ENCODE measurements around the gene CASZ1.

Gene CASZ1

GRCh38 chr1:10610901-10611600 lies 185.4 kb downstream of the CASZ1 start:
- TF ChIP-seq, protein P1, sequence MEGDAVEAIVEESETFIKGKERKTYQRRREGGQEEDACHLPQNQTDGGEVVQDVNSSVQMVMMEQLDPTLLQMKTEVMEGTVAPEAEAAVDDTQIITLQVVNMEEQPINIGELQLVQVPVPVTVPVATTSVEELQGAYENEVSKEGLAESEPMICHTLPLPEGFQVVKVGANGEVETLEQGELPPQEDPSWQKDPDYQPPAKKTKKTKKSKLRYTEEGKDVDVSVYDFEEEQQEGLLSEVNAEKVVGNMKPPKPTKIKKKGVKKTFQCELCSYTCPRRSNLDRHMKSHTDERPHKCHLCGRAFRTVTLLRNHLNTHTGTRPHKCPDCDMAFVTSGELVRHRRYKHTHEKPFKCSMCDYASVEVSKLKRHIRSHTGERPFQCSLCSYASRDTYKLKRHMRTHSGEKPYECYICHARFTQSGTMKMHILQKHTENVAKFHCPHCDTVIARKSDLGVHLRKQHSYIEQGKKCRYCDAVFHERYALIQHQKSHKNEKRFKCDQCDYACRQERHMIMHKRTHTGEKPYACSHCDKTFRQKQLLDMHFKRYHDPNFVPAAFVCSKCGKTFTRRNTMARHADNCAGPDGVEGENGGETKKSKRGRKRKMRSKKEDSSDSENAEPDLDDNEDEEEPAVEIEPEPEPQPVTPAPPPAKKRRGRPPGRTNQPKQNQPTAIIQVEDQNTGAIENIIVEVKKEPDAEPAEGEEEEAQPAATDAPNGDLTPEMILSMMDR (IDR thresholded peaks at IDR 0.05; ENCODE audit: extremely low read depth, missing control alignments) = no peak
- DNase-seq (ENCODE audit: low spot score) = no peak

GRCh38 chr1:10608690-10609089 lies 187.8 kb downstream of the CASZ1 start:
- TF ChIP-seq, protein P1 (IDR thresholded peaks at IDR 0.05; ENCODE audit: extremely low read depth, missing control alignments) = no peak

GRCh38 chr1:10607228-10607627 lies 189.2 kb downstream of the CASZ1 start:
- DNase-seq (ENCODE audit: low spot score) = no peak
- TF ChIP-seq, protein P1 (IDR thresholded peaks at IDR 0.05; ENCODE audit: extremely low read depth, missing control alignments) = no peak

More at GRCh38 chr1:10608690-10609089, 187.8 kb downstream of the CASZ1 start:
- no peak for DNase-seq (ENCODE audit: low spot score)

DNA sequence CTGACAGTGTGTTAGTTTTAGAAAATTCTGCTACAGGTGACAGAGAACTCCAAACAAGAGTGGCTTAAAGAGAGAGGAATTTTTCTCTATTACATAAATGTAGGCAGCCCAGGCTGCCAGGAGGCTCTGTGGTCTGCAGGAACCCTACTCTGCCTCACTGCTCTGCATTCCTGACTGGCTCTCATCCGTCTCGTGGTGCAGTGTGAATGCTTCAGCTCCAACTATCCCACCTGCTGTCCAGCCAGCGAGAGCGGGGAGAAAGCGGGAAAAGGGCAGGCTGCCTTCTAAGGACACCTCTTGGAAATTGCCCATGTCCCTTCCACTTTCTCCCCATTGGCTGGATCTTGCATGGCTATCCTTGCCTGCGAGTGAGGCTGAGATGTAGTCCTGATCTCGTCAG lies 190.4 kb downstream of the CASZ1 start:
- no peak for DNase-seq (ENCODE audit: low spot score)
- TF ChIP-seq, protein P1 (IDR thresholded peaks at IDR 0.05; ENCODE audit: extremely low read depth, missing control alignments) = no peak

GRCh38 chr1:10604966-10605365 lies 191.5 kb downstream of the CASZ1 start:
- DNase-seq (ENCODE audit: low spot score) = no peak
- TF ChIP-seq, protein P1 (IDR thresholded peaks at IDR 0.05; ENCODE audit: extremely low read depth, missing control alignments) = no peak

DNA sequence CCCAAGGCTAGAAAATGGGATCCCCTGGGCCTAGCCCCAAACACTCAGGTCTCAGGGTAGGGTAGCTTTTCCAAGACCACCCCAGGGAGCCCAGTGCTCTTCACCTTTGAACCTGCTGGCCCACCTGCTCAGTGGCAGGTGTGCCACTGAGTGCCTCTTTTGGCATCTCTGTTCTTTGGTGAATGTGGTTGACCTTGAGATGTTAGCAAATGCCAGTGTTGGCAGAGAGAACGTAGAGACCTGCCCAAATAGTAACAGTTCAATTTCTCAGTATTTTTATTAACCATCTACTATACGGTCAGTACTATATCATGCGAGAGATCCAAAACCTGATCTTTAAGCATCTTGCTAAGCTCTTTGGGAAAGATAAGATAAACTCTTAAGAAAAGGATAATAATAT lies 193.5 kb downstream of the CASZ1 start:
- TF ChIP-seq, protein P1 (IDR thresholded peaks at IDR 0.05; ENCODE audit: extremely low read depth, missing control alignments) = no peak
- no peak for DNase-seq (ENCODE audit: low spot score)

GRCh38 chr1:10601342-10602070 lies 194.9 kb downstream of the CASZ1 start:
- no peak for DNase-seq (ENCODE audit: low spot score)
- TF ChIP-seq, protein P1 (IDR thresholded peaks at IDR 0.05; ENCODE audit: extremely low read depth, missing control alignments) = no peak
